Ishikawa (cell line): ENCODE measurements around the gene C1orf56.

ENCODE experiments used
- CEBPB ChIP-seq: IDR thresholded peaks from 2 replicates; pipeline ENCODE4 v1.6.1; 2012
- CREB1 ChIP-seq: IDR thresholded peaks from 2 replicates; pipeline ENCODE4 v1.6.1; 2012; ENCODE audit warnings: low read depth
- EGR1 ChIP-seq: IDR thresholded peaks from 2 replicates; pipeline ENCODE4 v1.6.1; 2012
- EP300 ChIP-seq: IDR thresholded peaks from 2 replicates; pipeline ENCODE4 v1.6.1; 2012; ENCODE audit warnings: borderline replicate concordance
- FOXM1 ChIP-seq: IDR thresholded peaks from 2 replicates; pipeline ENCODE4 v1.6.1; 2012; ENCODE audit warnings: low read depth, borderline replicate concordance
- RAD21 ChIP-seq: IDR thresholded peaks from 2 replicates; pipeline ENCODE4 v1.6.1; 2012; ENCODE audit warnings: low read depth
- TAF1 ChIP-seq: IDR thresholded peaks from 2 replicates; pipeline ENCODE4 v1.6.1; 2012; ENCODE audit warnings: low read depth, mild to moderate bottlenecking
- TCF12 ChIP-seq: IDR thresholded peaks from 2 replicates; pipeline ENCODE4 v1.6.1; 2012; ENCODE audit warnings: low read depth
- TEAD4 ChIP-seq: IDR thresholded peaks from 2 replicates; pipeline ENCODE4 v1.6.1; 2012
- YY1 ChIP-seq: IDR thresholded peaks from 2 replicates; pipeline ENCODE4 v1.6.1; 2012; ENCODE audit warnings: low read depth
- ZBTB7A ChIP-seq: IDR thresholded peaks from 2 replicates; pipeline ENCODE4 v1.6.1; 2012; ENCODE audit warnings: low read depth
- TF ChIP-seq, protein P1 (sequence below): IDR thresholded peaks from 2 replicates; pipeline ENCODE4 v1.6.1; 2012; ENCODE audit warnings: low read depth, mild to moderate bottlenecking
- TF ChIP-seq, protein P2 (sequence below): IDR thresholded peaks from 2 replicates; pipeline ENCODE4 v1.6.1; 2012

GRCh38 chr1:151010346-151010726, 37.2 kb upstream of the C1orf56 start:
- no peak for TF ChIP-seq EP300
- TF ChIP-seq EGR1, result no peak
- TF ChIP-seq, protein P1, sequence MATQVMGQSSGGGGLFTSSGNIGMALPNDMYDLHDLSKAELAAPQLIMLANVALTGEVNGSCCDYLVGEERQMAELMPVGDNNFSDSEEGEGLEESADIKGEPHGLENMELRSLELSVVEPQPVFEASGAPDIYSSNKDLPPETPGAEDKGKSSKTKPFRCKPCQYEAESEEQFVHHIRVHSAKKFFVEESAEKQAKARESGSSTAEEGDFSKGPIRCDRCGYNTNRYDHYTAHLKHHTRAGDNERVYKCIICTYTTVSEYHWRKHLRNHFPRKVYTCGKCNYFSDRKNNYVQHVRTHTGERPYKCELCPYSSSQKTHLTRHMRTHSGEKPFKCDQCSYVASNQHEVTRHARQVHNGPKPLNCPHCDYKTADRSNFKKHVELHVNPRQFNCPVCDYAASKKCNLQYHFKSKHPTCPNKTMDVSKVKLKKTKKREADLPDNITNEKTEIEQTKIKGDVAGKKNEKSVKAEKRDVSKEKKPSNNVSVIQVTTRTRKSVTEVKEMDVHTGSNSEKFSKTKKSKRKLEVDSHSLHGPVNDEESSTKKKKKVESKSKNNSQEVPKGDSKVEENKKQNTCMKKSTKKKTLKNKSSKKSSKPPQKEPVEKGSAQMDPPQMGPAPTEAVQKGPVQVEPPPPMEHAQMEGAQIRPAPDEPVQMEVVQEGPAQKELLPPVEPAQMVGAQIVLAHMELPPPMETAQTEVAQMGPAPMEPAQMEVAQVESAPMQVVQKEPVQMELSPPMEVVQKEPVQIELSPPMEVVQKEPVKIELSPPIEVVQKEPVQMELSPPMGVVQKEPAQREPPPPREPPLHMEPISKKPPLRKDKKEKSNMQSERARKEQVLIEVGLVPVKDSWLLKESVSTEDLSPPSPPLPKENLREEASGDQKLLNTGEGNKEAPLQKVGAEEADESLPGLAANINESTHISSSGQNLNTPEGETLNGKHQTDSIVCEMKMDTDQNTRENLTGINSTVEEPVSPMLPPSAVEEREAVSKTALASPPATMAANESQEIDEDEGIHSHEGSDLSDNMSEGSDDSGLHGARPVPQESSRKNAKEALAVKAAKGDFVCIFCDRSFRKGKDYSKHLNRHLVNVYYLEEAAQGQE, result no peak
- TF ChIP-seq CEBPB, result no peak
- no peak for TF ChIP-seq FOXM1
- TF ChIP-seq TEAD4, result no peak
- TF ChIP-seq TAF1, result no peak
- no peak for TF ChIP-seq YY1
- no peak for TF ChIP-seq RAD21
- no peak for TF ChIP-seq TCF12
- no peak for TF ChIP-seq CREB1
- TF ChIP-seq ZBTB7A, result no peak
- TF ChIP-seq, protein P2, sequence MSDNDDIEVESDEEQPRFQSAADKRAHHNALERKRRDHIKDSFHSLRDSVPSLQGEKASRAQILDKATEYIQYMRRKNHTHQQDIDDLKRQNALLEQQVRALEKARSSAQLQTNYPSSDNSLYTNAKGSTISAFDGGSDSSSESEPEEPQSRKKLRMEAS, result no peak
